ENCODE data around the gene LTBP3.
A peak's percentile ranks its signal among the peaks of the same experiment; 100 is the strongest.

LTBP3 gene

DNA sequence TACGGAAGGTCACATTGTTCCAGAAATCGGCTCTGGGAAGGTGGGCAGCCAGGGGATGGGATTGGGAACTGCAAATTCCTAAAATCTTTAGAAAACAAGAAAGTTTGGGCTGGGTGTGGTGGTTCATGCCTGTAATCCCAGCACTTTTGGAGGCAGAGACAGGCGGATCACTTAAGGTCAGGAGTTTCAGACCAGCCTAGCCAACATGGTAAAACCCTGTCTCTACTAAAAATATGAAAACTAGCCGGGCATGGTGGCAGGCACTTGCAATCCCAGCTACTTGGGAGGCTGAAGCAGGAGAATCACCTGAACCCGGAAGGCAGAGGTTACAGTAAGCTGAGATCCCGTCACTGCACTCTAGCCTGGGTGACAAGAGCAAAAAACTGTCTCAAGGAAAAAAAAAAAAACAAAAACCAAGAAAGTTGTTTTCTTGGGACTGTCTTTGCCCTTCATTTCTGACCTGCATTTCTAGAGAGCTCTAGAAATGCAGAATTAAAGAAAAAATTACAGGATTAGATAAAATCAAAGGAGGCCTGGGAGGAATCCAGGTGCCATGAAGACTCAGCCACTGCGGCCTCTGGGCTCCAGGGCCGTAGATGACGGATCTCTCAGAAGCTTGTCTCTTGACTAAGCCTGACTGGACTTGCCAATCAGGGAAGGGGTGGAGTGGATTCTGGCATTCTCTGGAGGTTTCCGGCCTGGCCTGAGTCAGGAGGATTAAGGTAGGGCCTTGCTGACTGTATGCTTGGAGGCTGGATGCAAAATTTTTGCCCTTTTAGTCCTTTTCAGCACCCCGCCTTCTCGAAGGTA, 64.6 kb downstream of the LTBP3 start:
- DNase-seq (ENCODE audit: low read depth in 2 of 2) = peak; percentile 97 to 99
- peak overlapping the region; percentile 3 to 7 for H3K4me3 ChIP-seq (replicated peaks in 1 of 2; ENCODE audit: low read depth in 2 of 2, low read length in 2 of 2)
- TF ChIP-seq, protein P1, sequence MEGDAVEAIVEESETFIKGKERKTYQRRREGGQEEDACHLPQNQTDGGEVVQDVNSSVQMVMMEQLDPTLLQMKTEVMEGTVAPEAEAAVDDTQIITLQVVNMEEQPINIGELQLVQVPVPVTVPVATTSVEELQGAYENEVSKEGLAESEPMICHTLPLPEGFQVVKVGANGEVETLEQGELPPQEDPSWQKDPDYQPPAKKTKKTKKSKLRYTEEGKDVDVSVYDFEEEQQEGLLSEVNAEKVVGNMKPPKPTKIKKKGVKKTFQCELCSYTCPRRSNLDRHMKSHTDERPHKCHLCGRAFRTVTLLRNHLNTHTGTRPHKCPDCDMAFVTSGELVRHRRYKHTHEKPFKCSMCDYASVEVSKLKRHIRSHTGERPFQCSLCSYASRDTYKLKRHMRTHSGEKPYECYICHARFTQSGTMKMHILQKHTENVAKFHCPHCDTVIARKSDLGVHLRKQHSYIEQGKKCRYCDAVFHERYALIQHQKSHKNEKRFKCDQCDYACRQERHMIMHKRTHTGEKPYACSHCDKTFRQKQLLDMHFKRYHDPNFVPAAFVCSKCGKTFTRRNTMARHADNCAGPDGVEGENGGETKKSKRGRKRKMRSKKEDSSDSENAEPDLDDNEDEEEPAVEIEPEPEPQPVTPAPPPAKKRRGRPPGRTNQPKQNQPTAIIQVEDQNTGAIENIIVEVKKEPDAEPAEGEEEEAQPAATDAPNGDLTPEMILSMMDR (IDR thresholded peaks at IDR 0.05; ENCODE audit: low read depth, low read length) = no peak

DNA sequence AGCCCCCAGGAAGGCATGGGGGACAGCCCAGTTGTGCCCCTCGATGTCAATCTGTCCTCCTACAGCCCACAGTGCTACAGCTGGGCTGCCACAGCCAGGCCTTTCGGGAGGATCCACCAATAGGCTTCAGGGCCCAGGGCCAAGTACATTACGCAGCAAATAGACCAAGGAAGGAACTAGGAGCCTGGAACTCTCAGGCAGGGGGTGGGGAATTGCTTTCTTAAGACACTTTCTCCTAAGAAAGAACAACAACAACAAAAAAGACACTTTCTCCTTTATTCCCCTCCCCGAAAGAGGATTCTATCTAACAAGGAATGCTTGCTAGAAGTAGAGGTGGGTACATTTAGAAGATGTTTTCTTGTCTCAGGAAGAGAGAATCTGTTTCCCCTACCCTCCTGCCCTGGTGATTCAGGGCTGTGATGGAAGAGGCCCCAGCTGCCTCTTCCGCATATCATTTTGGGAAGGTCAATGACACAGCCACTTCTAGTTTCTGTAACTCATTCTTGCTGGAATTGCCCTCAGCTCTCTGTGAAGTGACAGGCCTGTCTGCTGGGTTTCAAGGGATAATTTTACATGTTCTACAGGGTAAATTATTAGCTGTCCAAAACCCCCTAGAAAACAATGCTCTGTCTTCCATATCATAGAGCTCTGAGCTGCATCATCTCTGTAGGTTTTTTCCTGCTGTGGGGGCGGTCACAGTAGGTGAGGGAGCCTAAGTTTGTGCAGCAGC, 65.4 kb downstream of the LTBP3 start:
- TF ChIP-seq, protein P1 (IDR thresholded peaks at IDR 0.05; ENCODE audit: low read depth, low read length) = no peak
- H3K4me3 ChIP-seq (replicated peaks in 1 of 2; ENCODE audit: low read depth in 2 of 2, low read length in 2 of 2) = peak overlapping the region in 1 of 2 donors; percentile 7
- peak; percentile 95 to 96 for DNase-seq (ENCODE audit: low read depth in 2 of 2)

DNA sequence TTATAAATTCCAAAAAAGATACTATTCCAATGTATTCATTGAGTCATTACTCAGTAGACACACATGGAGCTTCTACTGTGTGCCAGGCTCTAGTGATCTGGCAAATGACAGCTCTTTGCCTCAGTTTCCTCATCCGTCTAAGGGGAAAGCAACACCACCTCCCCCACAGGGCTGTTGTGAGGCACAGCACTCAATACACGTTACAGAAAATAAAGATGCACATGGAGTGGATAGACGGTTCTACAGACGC, 65.8 kb downstream of the LTBP3 start:
- no peak overlapping the region for H3K4me3 ChIP-seq (replicated peaks in 1 of 2; ENCODE audit: low read depth in 2 of 2, low read length in 2 of 2)
- TF ChIP-seq, protein P1 (IDR thresholded peaks at IDR 0.05; ENCODE audit: low read depth, low read length) = no peak
- no peak for DNase-seq (ENCODE audit: low read depth in 2 of 2)

DNA sequence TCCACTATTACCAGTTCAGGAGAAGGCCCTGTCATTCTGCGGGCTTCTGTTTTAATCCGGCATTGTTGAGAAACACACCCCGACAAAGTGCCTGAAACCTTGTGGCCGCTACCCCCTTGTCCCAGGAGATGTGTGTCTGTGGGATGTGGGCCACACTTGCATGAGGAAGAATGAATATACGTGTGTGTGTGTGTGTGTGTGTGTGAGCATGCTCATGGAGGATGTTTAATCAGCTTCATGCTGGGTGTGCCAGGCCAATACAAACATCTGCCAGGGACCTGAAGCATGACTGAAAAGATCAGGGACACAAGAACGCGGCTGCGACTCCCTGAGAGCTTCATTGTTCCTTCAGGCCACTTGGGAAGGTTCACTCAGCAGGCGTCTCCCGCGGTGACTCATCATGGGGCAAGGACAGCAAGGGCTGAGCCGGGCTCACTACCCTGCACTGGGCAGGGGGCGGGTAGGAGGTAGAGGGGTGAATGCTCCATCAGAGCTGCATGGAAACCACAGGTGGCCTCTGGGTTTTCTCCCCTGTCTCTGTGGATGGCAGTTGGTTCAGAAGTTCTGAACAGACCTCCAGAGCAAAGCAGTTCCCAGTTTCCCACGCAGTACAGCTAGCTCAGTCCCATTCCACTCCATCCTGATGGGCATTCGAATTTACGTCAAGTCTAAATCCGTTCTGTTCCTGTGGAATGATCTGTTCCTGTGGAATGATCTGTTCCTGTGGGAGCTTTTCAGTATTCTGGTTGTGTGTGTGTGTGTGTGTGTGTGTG, 66.4 kb downstream of the LTBP3 start:
- DNase-seq (ENCODE audit: low read depth in 2 of 2) = peak; percentile 94 to 97
- H3K4me3 ChIP-seq (replicated peaks in 1 of 2; ENCODE audit: low read depth in 2 of 2, low read length in 2 of 2) = peak overlapping the region in 1 of 2 donors; percentile 7

DNA sequence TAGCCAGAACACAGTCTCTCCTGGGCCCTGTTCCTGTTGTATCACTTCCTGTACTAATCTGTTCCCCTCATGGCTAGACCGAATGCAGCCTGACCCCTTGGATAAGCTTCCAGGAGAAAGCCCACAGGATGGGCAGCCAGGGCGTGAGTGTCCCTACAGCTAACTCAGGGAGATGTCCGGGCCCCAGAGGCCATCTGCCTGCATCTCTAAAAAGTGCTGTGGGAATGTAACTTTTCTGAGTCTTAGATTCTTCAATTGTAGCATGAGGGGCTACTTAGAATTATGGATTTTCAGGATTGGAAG, 67.0 kb downstream of the LTBP3 start:
- no peak overlapping the region for H3K4me3 ChIP-seq (replicated peaks in 1 of 2; ENCODE audit: low read depth in 2 of 2, low read length in 2 of 2)
- TF ChIP-seq, protein P1 (IDR thresholded peaks at IDR 0.05; ENCODE audit: low read depth, low read length) = no peak

More for the DNA sequence above, 66.4 kb downstream of the LTBP3 start:
- TF ChIP-seq, protein P1 (IDR thresholded peaks at IDR 0.05; ENCODE audit: low read depth, low read length) = no peak

DNA sequence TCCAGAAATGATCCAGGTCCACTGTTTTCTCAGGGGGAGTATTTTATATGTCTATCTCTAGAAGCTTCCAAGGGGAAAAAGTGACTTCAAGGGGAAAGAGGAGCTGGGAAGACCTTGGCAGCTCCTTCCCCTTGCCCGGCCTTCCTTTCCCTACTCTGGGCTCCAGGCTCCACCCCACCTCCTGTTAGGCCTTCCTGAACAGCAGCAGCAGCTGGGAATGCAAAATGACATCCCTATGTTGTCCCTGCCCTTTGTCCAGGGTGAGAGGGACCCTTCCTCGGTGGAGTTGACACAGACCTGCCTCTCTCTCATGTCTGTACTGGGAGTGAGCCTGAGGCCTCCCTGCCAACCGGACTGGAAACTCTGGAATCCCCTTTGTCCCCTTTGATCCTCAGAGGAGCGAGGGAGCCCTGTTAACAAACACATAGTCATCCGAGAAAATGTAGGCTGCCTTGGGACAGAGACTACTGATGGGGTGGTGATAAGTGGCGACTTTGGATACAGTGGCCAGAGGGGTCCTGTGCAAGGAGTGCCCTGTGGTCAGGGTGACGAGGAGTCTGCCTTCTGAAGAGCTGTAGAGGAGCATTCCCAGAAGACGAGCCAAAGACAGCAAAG, 68.3 kb downstream of the LTBP3 start:
- TF ChIP-seq, protein P1 (IDR thresholded peaks at IDR 0.05; ENCODE audit: low read depth, low read length) = no peak
- no peak overlapping the region for H3K4me3 ChIP-seq (replicated peaks in 1 of 2; ENCODE audit: low read depth in 2 of 2, low read length in 2 of 2)
- DNase-seq (ENCODE audit: low read depth in 2 of 2) = peak; percentile 42 to 71

More for the DNA sequence above, 67.0 kb downstream of the LTBP3 start:
- DNase-seq (ENCODE audit: low read depth in 2 of 2) = peak; percentile 51 to 53

Measured in cardiac fibroblast (primary cell).